Dermis blood vessel endothelial cell (primary cell): Measurements from ENCODE around the gene SEPTIN12. TPM values are rescaled to one million over a fixed set of nuclear protein-coding genes. Genes with fewer than 3 reads are reported as not detected.

Experiments used
- DNase-seq: peaks from one replicate; pipeline ENCODE4 v3.0.0; 2010
- total RNA-seq: library from RNA; depleted of rRNA; stranded (reverse); fragments of >200 nt; gene quantifications from 2 replicates; pipeline ENCODE4 v1.2.3, GENCODE V29; 2014

The SEPTIN12 gene, protein sequence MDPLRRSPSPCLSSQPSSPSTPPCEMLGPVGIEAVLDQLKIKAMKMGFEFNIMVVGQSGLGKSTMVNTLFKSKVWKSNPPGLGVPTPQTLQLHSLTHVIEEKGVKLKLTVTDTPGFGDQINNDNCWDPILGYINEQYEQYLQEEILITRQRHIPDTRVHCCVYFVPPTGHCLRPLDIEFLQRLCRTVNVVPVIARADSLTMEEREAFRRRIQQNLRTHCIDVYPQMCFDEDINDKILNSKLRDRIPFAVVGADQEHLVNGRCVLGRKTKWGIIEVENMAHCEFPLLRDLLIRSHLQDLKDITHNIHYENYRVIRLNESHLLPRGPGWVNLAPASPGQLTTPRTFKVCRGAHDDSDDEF
- total RNA-seq, result not detected in 2 replicates

DNA sequence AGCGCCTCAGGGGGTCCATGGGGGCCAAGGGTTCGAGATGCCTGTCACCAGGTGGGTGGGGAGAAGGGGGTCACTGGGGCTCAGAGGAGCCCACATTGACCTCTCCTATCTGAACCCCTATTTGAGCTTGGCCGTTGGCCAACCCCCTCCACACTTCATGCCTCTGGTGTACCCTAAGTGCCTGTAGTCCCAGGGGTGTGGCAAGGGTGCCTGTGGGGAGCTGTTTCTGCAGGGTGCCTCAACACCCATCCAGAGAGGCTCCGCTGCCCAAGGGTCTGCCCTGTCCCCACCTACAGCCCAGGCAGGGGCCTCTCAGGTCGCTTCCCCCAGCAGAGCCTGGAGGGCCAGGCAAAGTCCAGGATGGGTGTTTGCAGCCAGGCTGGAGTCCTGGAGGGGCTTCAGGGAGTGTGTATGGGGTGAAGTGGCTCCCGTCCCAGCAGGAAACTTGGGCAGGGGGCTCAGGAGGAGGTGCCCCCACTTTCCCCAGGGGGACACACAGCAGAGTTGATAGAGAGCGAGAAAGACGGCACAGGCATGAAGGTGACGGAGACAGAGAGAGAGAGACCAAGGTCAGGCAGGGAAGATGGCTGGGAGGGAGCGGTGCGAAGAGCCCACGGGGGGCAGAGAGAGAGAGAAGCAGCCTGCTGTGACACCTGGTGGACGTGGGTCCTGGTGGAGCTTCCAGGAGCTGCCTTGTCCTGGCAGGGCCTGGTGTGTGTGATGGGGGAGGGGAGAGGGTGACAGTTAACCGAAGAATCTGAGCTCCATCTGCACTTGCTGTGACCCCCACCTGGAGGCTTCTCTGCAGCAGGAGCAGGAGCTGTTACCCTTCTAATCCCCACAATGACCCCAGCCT is at the start of gene SEPTIN12:
TSS of gene SEPTIN12 (minus strand) at position 719 of the 856 bp plus-strand sequence. CDS start at position 19, 700 bp downstream.
- no peak for DNase-seq

DNA sequence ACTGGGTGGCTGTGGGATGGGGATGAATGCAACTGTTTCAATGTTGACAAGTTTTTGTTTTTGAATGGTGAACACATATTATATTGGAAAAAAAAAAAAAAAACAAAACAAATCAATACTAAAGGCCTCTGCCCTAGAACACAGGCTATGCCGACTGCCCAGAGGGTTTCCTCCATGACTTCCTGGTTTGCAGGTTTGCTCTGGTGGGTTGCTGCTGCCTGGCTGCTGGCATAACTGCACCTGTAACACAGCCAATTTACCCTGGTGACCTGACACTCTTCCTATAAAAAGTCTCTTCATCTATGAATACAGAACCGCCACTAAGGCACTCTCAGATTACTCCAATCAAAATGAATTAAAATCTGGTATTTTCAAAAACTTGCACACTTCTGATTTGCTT is 48.6 kb upstream of the SEPTIN12 start:
- no peak for DNase-seq

DNA sequence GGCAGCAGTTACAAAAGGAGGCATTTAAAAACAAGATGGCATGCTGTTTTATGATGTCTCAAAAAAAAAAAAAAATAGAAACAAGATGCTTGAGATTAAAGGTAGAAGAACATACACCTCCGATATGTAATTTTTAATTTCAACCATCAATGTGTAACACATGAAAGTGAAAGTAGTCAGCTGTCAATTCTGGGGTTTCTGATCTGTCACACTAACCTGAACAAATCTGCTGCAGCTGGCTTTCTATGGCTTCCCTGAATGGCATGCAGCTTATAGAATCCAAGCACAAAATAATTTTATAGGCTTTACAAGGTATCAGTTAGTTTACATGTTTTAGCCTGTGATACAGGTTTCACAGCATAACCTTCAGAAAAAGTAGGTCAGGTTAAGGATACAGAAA is 45.4 kb upstream of the SEPTIN12 start:
- DNase-seq, result no peak

DNA sequence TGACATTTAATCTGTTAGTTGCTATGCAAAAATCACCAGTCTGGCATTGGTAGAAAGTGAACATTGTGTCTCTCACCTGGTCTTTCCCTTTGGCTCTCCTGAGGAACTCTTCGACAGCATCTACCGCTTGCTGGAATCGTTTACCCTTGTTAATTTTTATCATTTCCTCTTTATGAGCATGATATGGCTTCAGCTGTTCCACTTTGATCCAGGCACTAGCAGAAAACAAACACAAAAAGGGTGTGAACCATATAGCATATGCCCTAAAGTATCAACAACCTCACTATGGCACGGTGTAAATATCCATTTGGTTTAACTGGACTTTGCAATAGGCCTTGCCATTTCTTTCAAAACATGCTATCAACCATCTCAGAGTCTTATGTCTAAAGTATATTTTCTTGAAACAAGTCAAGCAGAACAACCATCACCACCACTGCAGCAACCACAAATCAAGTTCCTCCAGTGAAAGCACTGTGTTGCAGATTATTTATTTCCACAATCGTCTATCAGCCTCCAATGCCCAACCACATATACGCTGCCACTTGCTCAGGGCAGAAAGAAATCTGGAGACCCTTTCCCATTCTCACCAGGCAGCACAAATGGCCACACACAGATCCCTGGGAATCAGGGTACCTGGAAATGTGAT is 44.7 kb upstream of the SEPTIN12 start:
- DNase-seq, result no peak

DNA sequence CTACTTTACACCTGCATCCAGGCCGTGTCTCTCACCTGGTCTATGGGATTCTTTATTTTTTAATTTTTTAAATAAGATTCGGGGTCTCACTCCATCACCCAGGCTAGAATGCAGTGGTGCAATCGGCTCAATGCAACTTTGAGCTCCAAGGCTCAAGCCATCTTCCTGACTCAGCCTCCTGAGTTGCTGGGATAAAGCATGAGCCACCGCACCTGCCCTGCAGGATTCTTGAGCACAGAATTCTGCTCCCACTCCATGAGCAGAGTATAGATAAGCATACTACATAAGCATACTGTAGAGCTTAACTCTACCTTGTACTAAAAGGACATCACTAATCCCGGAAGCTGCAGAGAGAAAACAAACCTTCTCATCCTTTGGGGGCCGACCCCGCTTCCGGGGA is 43.5 kb upstream of the SEPTIN12 start:
- no peak for DNase-seq

DNA sequence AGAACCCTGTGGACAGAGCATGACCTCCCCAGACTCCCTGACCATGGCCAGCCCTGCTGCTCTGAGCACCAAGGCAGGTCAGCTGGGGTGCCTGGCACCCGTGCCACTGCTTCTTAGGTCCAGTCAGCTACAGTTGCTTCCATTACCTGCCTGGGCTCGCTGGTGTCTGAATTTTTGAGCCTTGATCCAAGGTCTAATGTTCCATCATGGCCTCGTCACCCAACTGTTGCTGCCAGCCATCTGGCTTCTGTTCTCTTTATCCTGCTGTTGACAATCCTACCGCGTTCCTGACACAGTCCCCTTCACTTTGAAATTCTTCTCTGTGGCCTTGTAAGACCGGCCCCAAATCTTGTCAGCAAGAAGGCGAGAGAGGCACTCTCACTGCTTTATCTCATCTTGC is 42.3 kb upstream of the SEPTIN12 start:
- DNase-seq, result no peak

DNA sequence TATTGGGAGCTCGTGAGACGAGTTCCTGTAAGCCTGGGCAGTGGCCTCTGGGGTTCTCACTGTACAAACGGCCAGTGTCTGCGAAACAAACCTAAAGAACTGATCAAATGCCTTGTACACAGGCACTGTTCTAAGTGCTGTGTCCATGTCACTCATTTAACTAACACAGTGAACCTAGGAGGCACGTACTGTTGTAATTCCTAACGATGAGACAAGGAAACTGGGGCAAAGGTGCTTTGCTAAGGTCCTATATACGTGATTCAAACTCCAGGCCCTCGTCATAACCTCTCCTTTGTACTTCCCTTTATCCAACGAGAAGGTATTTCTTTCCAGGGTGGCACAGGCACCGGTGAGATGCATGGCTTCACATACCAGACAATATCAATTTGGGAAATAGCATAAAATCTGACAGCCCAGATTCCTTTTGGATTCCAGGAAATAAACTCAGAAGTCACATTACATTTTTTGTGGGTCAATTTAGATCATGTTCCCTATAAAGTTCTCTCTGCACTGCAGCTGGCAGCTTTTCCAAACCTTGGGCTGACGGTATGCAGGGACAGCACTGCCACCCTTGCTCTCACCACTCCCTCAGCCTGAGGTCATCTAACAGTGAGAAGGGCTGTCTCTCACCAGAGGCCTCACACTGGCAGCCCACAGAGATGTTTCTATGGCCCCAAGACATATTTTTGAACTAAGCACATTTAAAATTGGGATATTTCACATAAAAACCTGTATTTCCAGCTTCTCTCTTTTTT is 40.6 kb upstream of the SEPTIN12 start:
- DNase-seq, result no peak

DNA sequence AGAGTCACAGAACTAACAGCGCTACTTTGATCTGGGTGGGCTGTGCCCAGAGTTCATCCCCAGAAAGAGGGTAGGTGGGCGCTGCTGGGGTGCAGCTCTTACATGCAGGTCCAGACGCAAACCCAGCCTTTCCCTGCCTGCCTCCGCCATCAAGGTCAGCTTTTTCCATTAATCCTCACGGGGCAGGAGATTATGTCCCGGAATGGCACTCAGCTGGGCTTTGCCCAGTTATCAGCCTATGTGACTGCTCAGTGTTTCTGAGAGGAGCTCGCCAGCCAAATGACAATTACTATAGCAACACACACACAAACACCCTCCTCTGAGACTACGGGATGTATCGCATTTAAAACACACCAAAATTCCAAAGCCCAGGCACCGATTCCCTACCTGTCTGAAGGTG is 38.8 kb upstream of the SEPTIN12 start:
- DNase-seq, result no peak

DNA sequence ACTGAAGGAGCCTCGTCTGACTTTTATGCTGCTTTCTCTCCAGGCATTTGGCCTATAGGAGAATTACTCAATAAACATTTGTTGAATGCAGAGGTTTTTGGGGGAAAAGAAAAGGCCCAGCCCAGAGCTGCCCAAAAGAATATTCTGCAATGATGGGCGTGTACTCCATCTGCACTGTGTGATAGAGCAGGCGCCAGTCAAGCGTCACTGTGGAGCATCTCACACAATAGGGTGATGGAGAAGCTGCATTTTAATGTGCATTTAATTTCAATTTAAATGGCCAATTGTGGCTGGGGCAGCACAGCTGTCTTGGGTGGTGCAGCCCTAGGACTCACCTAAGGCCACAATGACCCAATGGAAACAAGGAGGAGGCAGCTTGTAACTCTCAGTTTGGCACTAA is 38.4 kb upstream of the SEPTIN12 start:
- no peak for DNase-seq

DNA sequence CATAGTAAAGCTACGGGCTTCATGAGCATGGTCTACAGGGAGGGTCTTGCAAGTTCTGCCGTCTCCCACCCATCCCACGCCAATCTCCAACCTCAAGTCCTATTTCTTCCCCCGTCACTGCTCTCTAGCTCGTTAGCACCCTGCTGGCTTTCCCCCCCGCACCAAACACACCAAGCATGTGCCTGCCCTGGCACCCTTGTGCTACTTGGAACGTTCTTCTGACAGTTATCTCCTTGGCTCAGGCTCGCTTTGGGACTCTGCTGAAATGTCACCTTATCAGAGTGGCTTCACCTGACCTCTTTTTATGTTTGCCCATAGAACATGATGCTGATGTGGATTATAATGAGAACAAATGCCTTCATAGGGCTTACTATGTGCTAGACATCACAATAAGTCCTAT is 37.1 kb upstream of the SEPTIN12 start:
- no peak for DNase-seq

DNA sequence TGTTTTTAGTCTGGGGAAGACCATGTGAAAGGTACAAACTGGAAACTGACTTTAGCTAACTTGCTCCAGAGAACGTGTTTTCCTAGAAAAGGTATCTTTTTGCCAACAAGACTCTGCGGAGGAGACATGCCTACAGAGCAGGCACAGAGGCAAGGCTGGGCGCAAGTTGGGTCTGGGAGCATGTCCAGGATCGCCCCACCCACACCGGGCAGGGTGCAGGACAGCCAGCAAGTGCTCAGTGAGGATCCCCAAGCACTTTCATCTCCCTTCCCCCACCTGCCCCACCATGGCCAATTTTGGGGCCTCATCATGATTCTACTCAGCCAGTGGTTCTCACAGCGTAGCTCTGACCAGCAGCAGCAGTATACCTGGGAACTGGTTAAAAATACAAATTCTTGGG is 32.5 kb upstream of the SEPTIN12 start:
- DNase-seq, result no peak

DNA sequence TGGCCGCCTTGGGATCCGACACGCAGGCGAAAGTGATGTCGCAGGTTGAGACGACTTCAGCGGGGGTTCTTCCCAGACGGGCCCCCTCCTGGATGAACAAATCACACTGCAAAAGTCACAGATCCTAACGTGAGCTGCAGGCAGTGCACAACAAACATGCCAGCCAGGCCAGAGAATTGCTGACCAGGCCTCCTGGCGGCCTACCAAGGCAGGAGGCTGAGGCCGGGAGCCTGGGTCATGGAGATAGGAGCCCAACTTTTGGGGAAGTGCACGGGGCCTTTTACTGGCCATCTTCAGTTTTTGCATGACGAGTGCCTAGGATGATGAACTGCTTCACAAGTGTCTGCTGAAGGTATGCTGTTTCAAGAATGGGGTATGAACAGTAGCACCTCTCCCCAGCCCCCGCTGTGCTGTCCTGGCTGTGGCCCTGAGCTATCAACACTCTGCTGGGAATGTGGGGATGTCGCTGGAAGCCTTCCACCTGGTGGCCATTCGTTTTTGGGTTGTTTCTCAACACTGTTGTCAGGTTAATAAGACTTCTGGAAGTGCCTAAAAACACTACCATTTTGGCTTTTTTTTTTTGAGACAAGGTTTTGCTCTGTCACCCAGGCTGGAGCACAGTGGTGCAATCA is 26.5 kb upstream of the SEPTIN12 start:
- DNase-seq, result no peak

DNA sequence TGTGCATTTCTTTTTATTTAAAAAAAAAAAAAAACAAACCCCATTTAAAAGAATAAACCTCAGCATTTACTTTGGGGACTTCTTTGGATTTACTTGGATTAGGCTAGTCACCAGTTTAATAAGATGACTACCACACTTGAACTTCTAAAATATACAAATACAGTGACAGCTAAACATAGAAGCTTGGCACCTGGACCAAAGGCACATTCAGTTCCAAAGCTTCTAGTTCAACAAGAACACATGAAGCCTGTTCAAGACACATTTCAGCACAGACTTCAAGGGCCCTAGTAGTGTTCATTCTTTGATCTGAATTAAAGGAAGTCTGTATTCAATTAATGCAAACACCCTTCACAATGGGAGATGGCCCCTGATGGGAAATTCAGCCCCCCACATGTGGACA is 25.9 kb upstream of the SEPTIN12 start:
- DNase-seq, result no peak

DNA sequence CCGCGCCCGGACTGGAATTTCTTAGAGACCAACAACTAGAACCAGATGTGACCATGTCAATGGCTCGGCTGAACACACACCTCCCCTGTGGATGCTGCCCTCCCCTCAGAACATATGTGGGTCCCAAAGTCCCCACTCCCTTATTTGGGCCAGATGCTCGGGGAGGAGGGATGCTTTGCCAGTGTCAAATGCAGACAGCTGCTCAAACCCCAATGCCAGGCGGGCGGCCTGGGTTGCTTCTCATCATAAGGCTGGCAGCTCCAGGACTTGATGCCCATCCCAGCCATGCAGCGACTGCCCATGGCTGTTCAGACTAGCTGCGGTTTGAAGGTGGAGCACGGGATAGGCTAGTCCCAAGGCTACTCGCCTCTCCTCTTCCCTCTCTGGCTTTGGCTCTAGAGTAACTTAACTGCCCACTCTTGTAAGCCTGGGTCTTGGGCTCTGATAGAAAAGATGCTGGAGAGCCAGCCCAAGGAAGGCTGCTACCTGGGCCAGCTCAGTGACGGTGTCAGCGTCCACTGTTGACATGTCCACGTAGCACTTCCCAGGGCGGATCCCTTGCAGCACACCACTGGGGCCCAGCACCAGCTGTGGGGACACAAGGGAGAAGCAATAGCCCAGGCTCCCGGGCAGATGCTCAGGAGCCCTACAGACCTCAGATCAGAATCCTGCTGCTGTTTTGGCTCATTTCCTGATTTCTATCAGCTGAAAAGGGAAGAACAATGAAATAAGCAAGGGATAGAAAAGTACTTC is 25.3 kb upstream of the SEPTIN12 start:
- DNase-seq, result no peak

DNA sequence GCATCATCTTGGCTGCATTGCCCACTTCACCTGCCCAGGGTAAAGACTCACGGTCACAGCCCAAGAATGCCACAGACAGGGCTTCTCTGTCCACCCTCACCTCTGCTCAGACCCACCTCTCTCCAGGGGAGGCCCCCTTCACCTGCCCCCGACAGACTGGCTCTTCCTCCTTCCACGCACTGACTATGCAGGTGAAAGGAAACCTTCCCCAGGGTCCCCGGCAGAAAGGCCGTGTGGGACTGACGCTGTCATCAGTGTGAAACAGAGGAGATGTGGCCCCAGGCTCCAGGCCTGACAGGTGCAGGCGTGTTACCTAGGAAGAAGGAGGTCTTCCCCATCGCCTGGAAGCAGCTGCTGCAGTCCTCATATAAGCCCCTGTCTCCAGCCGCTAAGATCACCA is 23.6 kb upstream of the SEPTIN12 start:
- no peak for DNase-seq

DNA sequence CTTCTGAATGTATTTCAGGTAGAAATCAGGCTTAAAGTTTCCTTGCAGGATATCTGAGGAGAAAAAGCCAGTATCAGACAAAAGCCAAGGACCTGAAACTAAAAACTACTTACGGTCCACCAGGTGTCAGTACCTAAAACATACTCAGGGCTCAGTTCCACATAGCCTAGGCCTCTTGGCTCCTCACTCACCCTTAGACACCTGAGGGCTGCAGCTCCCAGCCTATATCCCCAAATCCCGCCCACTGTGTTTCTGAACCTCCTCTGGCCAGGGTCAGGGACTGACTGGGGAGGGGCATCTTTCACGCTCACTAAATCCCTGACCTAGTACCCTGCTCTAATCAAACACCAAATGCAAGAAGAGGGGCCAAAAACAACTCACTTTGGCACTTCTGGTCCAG is 23.1 kb upstream of the SEPTIN12 start:
- DNase-seq, result no peak

DNA sequence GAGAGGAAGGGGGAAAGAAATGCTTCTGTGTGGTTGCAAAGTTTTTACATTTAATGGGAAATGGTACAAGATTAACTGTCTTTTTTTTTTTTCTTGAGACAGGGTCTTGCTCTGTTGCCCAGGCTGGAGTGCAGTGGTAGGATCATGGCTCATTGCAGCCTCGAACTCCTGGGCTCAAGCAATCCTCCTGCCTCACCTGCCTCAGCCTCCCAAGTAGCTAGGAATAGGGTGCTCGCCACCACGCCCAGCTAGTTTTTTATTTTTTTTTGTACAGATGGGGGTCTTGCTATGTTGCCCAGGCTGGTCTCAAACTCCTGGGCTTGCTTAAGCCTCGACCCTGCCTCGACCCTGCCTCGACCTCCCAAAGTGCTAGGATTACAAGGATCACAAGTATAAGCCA is 18.1 kb upstream of the SEPTIN12 start:
- no peak for DNase-seq

DNA sequence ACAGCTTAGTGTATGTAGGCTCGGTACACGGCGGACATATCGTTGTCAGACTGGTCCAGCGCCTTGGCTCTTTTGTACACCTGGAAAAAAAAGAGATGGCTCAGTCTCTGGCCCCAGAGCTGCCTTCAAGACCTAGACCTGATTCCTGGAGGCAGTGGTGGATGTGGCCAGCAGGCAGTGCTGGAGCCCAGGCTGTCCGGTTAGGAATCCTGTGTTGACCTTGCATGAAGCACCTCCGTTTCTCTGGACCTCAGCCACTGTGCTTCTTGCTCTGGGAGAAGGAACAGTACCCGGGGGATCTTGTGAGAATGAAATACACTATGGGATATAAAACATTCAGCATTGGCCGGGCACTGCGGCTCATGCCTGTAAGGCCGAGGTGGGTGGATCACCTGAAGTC is 17.1 kb upstream of the SEPTIN12 start:
- DNase-seq, result no peak

DNA sequence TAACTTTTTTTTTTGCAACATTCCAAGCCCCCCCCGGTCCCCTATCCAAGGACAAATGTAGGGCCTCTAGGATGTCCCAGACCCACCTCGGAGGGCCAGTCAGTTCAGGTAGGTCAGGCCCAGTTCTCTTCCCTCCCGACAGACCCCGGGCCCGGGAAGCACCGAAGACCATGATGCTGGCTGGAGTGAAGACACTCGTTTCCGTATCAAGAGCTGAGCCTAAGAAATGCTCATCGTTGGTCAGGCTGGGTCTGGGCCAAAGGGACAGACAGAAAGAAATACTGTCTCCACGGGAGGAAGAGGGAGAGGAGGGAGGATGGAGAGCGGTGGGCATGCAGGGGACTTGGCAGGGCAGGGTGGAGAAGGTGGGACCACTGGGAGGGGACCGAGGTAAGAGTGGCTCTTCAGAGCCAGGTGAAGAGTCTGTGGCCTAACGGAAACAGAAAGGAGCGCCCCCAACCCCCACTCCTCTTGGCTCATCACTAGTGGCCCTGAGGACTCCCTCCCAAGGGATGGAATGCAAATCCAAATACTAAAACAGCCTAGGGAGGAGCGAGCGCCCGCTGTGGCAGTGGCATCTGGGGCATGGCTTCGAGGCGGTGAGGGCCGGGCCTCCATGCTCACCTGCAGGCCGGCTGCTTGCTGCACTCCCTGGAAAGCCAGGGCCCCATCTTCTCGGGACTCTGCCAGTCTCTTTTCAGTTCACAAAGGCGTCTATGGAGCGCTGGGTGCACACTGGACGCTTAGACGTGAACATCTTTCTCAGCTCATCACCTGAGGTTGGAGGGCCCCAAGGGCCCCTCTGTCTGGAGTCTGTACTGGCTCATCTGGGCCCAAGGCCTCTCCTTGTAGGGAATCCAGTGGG is 16.0 kb upstream of the SEPTIN12 start:
- DNase-seq, result no peak

DNA sequence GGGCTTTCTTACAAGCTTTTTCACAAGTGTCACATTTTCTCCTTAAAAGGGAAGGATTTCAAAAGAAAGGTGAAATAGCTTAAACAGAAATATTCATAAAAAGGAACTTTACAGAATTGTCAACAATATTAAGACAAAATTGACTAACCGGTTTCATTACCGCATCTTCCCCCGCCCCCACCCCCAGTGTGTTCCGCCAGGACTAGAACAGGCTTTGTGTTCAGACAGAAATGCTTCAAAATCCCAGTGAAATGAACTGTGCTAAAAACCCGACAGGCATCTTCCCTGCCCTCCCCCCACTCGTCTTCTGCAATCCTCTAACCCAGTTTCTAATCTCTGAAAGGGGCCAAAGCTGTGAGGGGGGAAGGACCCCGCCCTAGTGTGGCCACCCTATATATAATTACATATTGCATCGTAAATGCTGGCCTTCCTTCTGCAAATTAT is 15.3 kb upstream of the SEPTIN12 start:
- no peak for DNase-seq
